ENCODE results near the gene TOMM40. TPM values are rescaled to one million over a fixed set of nuclear protein-coding genes. Genes with fewer than 3 reads are reported as not detected.
A peak's percentile ranks its signal among the peaks of the same experiment; 100 is the strongest.
"Not testable (repeated sequence)": the region's sequence is repeated elsewhere in the genome, so short reads cannot be mapped to it uniquely, and the experiment has no call there.

The TOMM40 gene
- total RNA-seq, 1 experiment from 2014 or later, result 265 TPM

GRCh38 chr19:44907613-44908012 lies 16.6 kb downstream of the TOMM40 start:
- Histone ChIP-seq H3K9me3 (no peaks in the 10 kb centered on the region), H3K36me3 (peaks cover 14% of the 10 kb centered on the region)
- no peak for DNase-seq

GRCh38 chr19:44908074-44908835 lies 17.2 kb downstream of the TOMM40 start:
- H3K27me3 ChIP-seq, result peaks cover 2% of the 10 kb centered on the region; the same call in 1 of the 2 replicates
- no peaks in the 10 kb centered on the region for H3K9me3 ChIP-seq
- DNase-seq, result no peak
- no peak overlapping the region for H3K4me3 ChIP-seq
- H3K36me3 ChIP-seq, result peaks cover 10% of the 10 kb centered on the region

More at GRCh38 chr19:44907613-44908012, 16.6 kb downstream of the TOMM40 start:
- Histone ChIP-seq H3K4me3 (no peak overlapping the region), H3K27me3 (peaks cover 2% of the 10 kb centered on the region; the same call in 1 of the 2 replicates)

GRCh38 chr19:44908836-44909261 lies 17.8 kb downstream of the TOMM40 start:
- no peak for DNase-seq
- Histone ChIP-seq H3K27me3 (peaks cover 2% of the 10 kb centered on the region; the same call in 1 of the 2 replicates), H3K9me3 (no peaks in the 10 kb centered on the region), H3K36me3 (peaks cover 5% of the 10 kb centered on the region), H3K4me3 (no peak overlapping the region)

DNA sequence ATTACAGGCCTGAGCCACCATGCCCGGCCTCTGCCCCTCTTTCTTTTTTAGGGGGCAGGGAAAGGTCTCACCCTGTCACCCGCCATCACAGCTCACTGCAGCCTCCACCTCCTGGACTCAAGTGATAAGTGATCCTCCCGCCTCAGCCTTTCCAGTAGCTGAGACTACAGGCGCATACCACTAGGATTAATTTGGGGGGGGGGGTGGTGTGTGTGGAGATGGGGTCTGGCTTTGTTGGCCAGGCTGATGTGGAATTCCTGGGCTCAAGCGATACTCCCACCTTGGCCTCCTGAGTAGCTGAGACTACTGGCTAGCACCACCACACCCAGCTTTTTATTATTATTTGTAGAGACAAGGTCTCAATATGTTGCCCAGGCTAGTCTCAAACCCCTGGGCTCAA lies 18.7 kb downstream of the TOMM40 start:
- Histone ChIP-seq H3K27me3 (0 out of 2 replicates have a peak, but pooled peaks cover 2% of the 10 kb centered on the region), H3K36me3 (no peaks in the 10 kb centered on the region), H3K4me3 (no peak overlapping the region), H3K9me3 (no peaks in the 10 kb centered on the region)
- DNase-seq, result no peak

GRCh38 chr19:44911896-44912295 lies 20.8 kb downstream of the TOMM40 start:
- not testable (repeated sequence) for H3K36me3 ChIP-seq

GRCh38 chr19:44912854-44913253 lies 21.8 kb downstream of the TOMM40 start:
- H3K4me3 ChIP-seq, result no peak overlapping the region
- H3K36me3 ChIP-seq, result no peaks in the 10 kb centered on the region
- no peak for DNase-seq
- no peaks in the 10 kb centered on the region for H3K9me3 ChIP-seq
- H3K27me3 ChIP-seq, result no peaks in the 10 kb centered on the region

More at GRCh38 chr19:44911896-44912295, 20.8 kb downstream of the TOMM40 start:
- not testable (repeated sequence) for H3K27me3 ChIP-seq, DNase-seq, H3K9me3 ChIP-seq, H3K4me3 ChIP-seq

DNA sequence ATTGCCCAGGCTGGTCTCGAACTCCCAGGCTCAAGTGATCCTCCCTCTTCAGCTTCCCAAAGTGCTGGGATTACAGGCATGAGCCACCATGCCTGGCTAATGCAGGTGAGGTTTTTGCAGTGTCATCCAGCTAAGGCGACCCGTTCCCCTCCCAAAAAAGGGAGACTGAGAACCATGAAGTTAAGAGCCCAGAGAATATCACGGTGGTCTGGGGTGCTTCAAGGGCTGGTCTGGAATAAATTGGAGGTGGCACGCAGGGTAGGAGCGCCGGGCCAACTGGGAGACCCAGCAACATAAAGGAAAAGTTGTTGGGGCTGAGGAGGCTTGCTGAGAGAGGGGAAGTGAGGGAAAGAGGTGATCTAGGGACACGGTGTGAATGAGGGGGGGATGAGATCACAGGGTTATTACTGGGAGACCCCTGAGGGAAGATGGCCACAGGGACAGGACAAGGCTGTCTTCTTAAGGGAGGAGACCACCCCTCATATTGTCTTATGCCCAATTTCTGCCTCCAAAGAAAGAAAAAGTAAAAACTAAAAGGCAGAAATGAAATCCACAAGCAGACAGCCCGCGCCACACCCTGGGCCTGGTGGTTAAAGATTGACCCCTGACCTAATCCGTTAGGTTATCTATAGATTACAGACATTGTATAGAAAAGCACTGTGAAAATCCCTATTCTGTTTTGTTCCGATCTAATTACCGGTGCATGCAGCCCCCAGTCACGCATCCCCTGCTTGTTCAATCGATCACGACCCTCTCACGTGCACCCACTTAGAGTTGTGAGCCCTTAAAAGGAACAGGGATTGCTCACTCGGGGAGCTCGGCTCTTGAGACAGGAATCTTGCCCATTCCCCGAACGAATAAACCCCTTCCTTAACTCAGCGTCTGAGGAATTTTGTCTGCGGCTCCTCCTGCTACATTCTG lies 22.7 kb downstream of the TOMM40 start:
- not testable (repeated sequence) for H3K36me3 ChIP-seq, H3K4me3 ChIP-seq

GRCh38 chr19:44914433-44915206 lies 23.6 kb downstream of the TOMM40 start, which contains the start of gene APOC1:
TSS of gene APOC1 (plus strand) at chr19:44914608. CDS start at chr19:44914892, 284 bp downstream.
- not testable (repeated sequence) for H3K9me3 ChIP-seq, H3K27me3 ChIP-seq, H3K36me3 ChIP-seq
- peak; percentile 78 for DNase-seq
- peak within 1 kb of the TSS; percentile 47 for H3K4me3 ChIP-seq

More for the DNA sequence above, 22.7 kb downstream of the TOMM40 start:
- H3K27me3 ChIP-seq, H3K9me3 ChIP-seq, DNase-seq: not testable (repeated sequence)

DNA sequence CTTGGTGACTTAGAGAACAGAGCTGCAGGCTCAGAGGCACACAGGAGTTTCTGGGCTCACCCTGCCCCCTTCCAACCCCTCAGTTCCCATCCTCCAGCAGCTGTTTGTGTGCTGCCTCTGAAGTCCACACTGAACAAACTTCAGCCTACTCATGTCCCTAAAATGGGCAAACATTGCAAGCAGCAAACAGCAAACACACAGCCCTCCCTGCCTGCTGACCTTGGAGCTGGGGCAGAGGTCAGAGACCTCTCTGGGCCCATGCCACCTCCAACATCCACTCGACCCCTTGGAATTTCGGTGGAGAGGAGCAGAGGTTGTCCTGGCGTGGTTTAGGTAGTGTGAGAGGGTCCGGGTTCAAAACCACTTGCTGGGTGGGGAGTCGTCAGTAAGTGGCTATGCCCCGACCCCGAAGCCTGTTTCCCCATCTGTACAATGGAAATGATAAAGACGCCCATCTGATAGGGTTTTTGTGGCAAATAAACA lies 33.2 kb downstream of the TOMM40 start:
- Histone ChIP-seq H3K9me3 (no peaks in the 10 kb centered on the region), H3K36me3 (no peaks in the 10 kb centered on the region), H3K27me3 (no peaks in the 10 kb centered on the region), H3K4me3 (no peak overlapping the region)
- DNase-seq, result no peak

DNA sequence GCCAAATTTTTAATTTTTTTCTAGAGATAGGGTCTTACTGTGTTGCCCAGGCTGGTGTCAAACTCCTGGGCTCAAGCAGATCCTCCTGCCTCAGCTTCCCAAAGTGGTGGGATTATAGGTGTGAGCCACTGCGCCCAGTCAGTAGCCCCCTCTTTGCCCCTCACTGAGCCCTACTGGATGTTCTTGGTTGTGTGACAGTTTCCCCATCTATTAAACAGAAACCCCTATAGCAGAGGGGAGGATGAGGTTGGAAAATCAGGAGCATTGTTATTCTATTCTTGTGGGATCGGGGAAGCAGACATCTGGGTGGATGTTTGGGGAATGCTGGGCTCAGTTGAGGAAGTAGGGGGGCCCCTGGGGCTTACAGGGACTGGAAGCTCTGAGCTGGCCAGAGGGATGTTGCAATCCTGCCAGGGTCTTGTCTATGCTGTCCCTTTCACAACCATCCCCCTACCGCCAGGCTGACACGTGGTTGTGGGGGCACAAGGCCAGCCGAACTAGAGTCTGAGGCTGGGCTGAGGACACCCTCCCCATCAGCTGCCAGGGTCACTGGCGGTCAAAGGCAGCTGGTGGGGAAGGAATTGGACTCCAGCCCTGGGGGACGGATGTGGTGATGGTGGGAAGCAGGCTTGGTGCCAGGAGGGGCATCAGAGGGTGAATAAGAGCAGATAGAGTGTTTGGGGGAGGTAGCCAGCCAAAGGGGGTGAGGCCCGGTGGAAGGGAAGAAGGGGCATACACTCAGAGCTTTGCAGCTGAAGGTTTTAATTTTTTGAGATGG lies 34.2 kb downstream of the TOMM40 start:
- H3K4me3 ChIP-seq, result no peak overlapping the region
- no peaks in the 10 kb centered on the region for H3K27me3 ChIP-seq
- no peak for DNase-seq
- H3K9me3 ChIP-seq, result no peaks in the 10 kb centered on the region
- H3K36me3 ChIP-seq, result no peaks in the 10 kb centered on the region

GRCh38 chr19:44926245-44927077 lies 35.4 kb downstream of the TOMM40 start:
- H3K9me3 ChIP-seq, DNase-seq, H3K4me3 ChIP-seq, H3K36me3 ChIP-seq, H3K27me3 ChIP-seq: not testable (repeated sequence)

GRCh38 chr19:44927746-44928145 lies 36.7 kb downstream of the TOMM40 start:
- Histone ChIP-seq H3K4me3 (no peak overlapping the region), H3K27me3 (no peaks in the 10 kb centered on the region), H3K9me3 (no peaks in the 10 kb centered on the region), H3K36me3 (no peaks in the 10 kb centered on the region)
- DNase-seq, result peak; percentile 31

GRCh38 chr19:44930088-44930487 lies 39.0 kb downstream of the TOMM40 start:
- H3K36me3 ChIP-seq, result no peaks in the 10 kb centered on the region
- no peak overlapping the region for H3K4me3 ChIP-seq
- H3K9me3 ChIP-seq, result no peaks in the 10 kb centered on the region
- DNase-seq, result no peak
- H3K27me3 ChIP-seq, result no peaks in the 10 kb centered on the region

- no peak overlapping the region for H3K4me3 ChIP-seq
- no peaks in the 10 kb centered on the region for H3K27me3 ChIP-seq
- H3K9me3 ChIP-seq, result no peaks in the 10 kb centered on the region
- DNase-seq, result no peak
- H3K36me3 ChIP-seq, result no peaks in the 10 kb centered on the region
These were observed 40.5 kb downstream of the TOMM40 start for GRCh38 chr19:44931541-44931940.

DNA sequence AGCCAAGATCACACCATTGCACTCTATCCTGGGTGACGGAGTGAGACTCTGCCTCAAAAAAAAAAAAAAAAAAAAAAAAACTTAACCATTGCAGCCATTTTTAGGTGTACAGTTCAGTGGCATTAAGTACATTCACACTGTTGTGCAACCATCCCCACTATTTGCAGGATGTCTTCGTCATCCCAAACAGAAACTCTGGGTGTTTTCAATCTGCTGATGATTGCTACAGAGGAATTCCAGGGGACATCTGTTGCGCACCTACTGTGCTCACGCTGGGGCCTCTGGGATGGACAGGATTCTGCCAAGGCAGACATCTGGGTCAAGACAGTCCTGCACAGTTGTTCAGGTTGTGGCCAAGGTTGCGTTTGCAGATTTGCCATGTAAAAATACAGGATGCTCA lies 48.6 kb downstream of the TOMM40 start:
- no peak for DNase-seq
- Histone ChIP-seq H3K27me3 (no peaks in the 10 kb centered on the region), H3K36me3 (no peaks in the 10 kb centered on the region), H3K9me3 (no peaks in the 10 kb centered on the region), H3K4me3 (no peak overlapping the region)

All from MG63 (cell line).